A549 (cell line): ENCODE data around the gene BMS1. TPM values are rescaled to one million over a fixed set of nuclear protein-coding genes. Genes with fewer than 3 reads are reported as not detected.

Experiments used
- ATAC-seq, 2 experiments: fragments of 200-7000 bp in 1 of 2; fragments of >200 bp in 1 of 2; cut with Nextera tagmentation in 1 of 2; cut with Tn5 transposase in 1 of 2; 3 replicates each; pipeline versions ENCODE4 v1.8.0 to v1.9.1; 2018 to 2020; ENCODE audit warnings: mild to moderate bottlenecking in 1 of 2, moderate library complexity in 1 of 2
- CTCF ChIA-PET: fragments of 300-600 bp; sonication (Branson Sonifier 250); formaldehyde crosslinking; extraction: SDS; loops from one replicate; lab custom pipeline; 2021; ENCODE audit warnings: antibody characterized with exemption, inconsistent platforms; lab: Yijun Ruan, JAX
- POLR2A ChIA-PET: fragments of 350-600 bp; formaldehyde crosslinking; extraction: SDS; loops from one replicate; lab custom pipeline; 2021; ENCODE audit warnings: antibody characterized with exemption, inconsistent platforms; lab: Yijun Ruan, JAX
- DNase-seq, 2 experiments: peaks; one replicate each; pipeline versions ENCODE4 v3.0.0 to v3.0.0-alpha.2; 2011 to 2016; ENCODE audit warnings: low read depth in 1 of 2, low spot score in 1 of 2
- FAIRE-seq: peaks from 2 replicates; lab custom pipeline; 2011; peaks lifted over from hg19 to GRCh38; lab: Jason Lieb, UNC
- H3K27ac ChIP-seq, 2 experiments: fragments of >200 bp; sonication (Bioruptor Twin); formaldehyde crosslinking; 3 replicates each; pipeline ENCODE4 v1.5.1; 2016 to 2017
- H3K4me1 ChIP-seq: fragments of >200 bp; sonication (Bioruptor Twin); formaldehyde crosslinking; 3 replicates; pipeline ENCODE4 v1.6.1; 2016
- H3K4me2 ChIP-seq: fragments of >200 bp; sonication (Bioruptor Twin); formaldehyde crosslinking; 3 replicates; pipeline ENCODE4 v1.6.1; 2016
- H3K4me3 ChIP-seq: fragments of >200 bp; sonication (Bioruptor Twin); formaldehyde crosslinking; 3 replicates; pipeline ENCODE4 v1.5.1; 2016
- H3K9me3 ChIP-seq: fragments of >200 bp; sonication (Bioruptor Twin); formaldehyde crosslinking; 3 replicates; pipeline ENCODE4 v1.6.1; 2016
- ATOH8 ChIP-seq: fragments of 250-450 bp; sonication (Bioruptor Pico); IDR thresholded peaks from 2 replicates; pipeline ENCODE4 v1.5.0; 2020; ENCODE audit warnings: low read depth, mild to moderate bottlenecking, moderate library complexity
- BHLHE40 ChIP-seq: IDR thresholded peaks from 2 replicates; pipeline ENCODE4 v1.6.1; 2012; ENCODE audit warnings: low read depth, low read length, inconsistent platforms
- CEBPB ChIP-seq, 2 experiments: fragments of >200 bp in 1 of 2; sonication (Bioruptor Twin) in 1 of 2; formaldehyde crosslinking in 1 of 2; IDR thresholded peaks; 2 replicates each; pipeline ENCODE4 v1.6.1; 2012 to 2016
- CTCF ChIP-seq: fragments of >200 bp; sonication (Bioruptor Twin); formaldehyde crosslinking; IDR thresholded peaks from 3 replicates; pipeline ENCODE4 v1.5.1; 2016
- EHF ChIP-seq: fragments of 250-450 bp; sonication (Bioruptor Pico); IDR thresholded peaks from 2 replicates; pipeline ENCODE4 v1.5.0; 2020; ENCODE audit warnings: mild to moderate bottlenecking
- EHMT2 ChIP-seq: fragments of 200-600 bp; sonication (generic); IDR thresholded peaks from 2 replicates; pipeline ENCODE4 v1.6.1; 2016; ENCODE audit warnings: antibody characterized with exemption, low read depth, mild to moderate bottlenecking, moderate library complexity
- FOSL2 ChIP-seq, 2 experiments: fragments of 450-650 bp in 1 of 2; fragments of >200 bp in 1 of 2; sonication (Bioruptor Twin) in 1 of 2; formaldehyde crosslinking; IDR thresholded peaks; 2 replicates each; pipeline versions ENCODE4 v1.5.0 to v1.6.1; 2016 to 2020; ENCODE audit warnings: mild to moderate bottlenecking in 1 of 2, moderate library complexity in 1 of 2
- HEYL ChIP-seq: fragments of 250-450 bp; sonication (Bioruptor Pico); IDR thresholded peaks from 2 replicates; pipeline ENCODE4 v1.8.0; 2021; ENCODE audit warnings: mild to moderate bottlenecking, moderate library complexity
- KDM1A ChIP-seq: fragments of 200-600 bp; sonication (generic); IDR thresholded peaks from 2 replicates; pipeline ENCODE4 v1.6.1; 2016; ENCODE audit warnings: low read depth, mild to moderate bottlenecking
- KDM5A ChIP-seq: fragments of 200-600 bp; sonication (generic); IDR thresholded peaks from 2 replicates; pipeline ENCODE4 v1.6.1; 2016; ENCODE audit warnings: antibody characterized with exemption, mild to moderate bottlenecking
- MAFK ChIP-seq: fragments of 450-650 bp; IDR thresholded peaks from 2 replicates; pipeline ENCODE4 v1.6.1; 2014; ENCODE audit not compliant: partially characterized antibody
- PHF8 ChIP-seq: fragments of 200-600 bp; sonication (generic); IDR thresholded peaks from 2 replicates; pipeline ENCODE4 v1.6.1; 2016; ENCODE audit warnings: low read depth, mild to moderate bottlenecking, antibody characterized with exemption, moderate library complexity, borderline replicate concordance
- RAD21 ChIP-seq, 2 experiments: fragments of >200 bp in 1 of 2; sonication (Bioruptor Twin) in 1 of 2; formaldehyde crosslinking in 1 of 2; IDR thresholded peaks in 1 of 2; conservative IDR thresholded peaks in 1 of 2; 2 replicates in 1 of 2; 3 replicates in 1 of 2; pipeline ENCODE4 v1.6.1; 2012 to 2018; ENCODE audit warnings: inconsistent platforms in 1 of 2
- RCOR1 ChIP-seq: fragments of 150-350 bp; IDR thresholded peaks from 2 replicates; pipeline ENCODE4 v1.6.1; 2014; ENCODE audit warnings: antibody characterized with exemption, low read length, low read depth
- SREBF2 ChIP-seq: fragments of 450-650 bp; IDR thresholded peaks from 2 replicates; pipeline ENCODE4 v1.6.1; 2014; ENCODE audit warnings: mild to moderate bottlenecking, moderate library complexity
- TP53 ChIP-seq: fragments of 250-450 bp; sonication (Bioruptor Pico); IDR thresholded peaks from 2 replicates; pipeline ENCODE4 v1.5.0; 2021; ENCODE audit warnings: mild to moderate bottlenecking, moderate library complexity
- ZFP36 ChIP-seq: fragments of 450-650 bp; IDR thresholded peaks from 2 replicates; pipeline ENCODE4 v1.6.1; 2014; ENCODE audit warnings: borderline replicate concordance; ENCODE audit not compliant: partially characterized antibody
- ZNF302 ChIP-seq: fragments of 250-450 bp; sonication (Bioruptor Pico); IDR thresholded peaks from 2 replicates; pipeline ENCODE4 v1.9.0; 2021; ENCODE audit warnings: inconsistent platforms, mild to moderate bottlenecking, moderate library complexity
- ZSCAN20 ChIP-seq: fragments of 250-450 bp; sonication (Bioruptor Pico); IDR thresholded peaks from 2 replicates; pipeline ENCODE4 v1.8.0; 2022; ENCODE audit warnings: mild to moderate bottlenecking, moderate library complexity
- WGBS: methylation state at CpG from one replicate; pipeline ENCODE4 v1.1.6; 2017; ENCODE audit errors: missing lambda C conversion rate; 5-methylcytosine and 5-hydroxymethylcytosine counted together
- polyA plus RNA-seq, 4 experiments: library from polyadenylated mRNA; depleted of rRNA in 3 of 4; stranded (reverse); fragments of >200 nt; fragmentation: RNase III in 1 of 4; extraction: RNeasy Plus Mini Kit Qiagen cat#74134 plus additional on column Dnase treatment in 1 of 4; gene quantifications; 2 replicates in 3 of 4; 3 replicates in 1 of 4; pipeline ENCODE4 v1.2.3, GENCODE V29; 2011 to 2017
- TF ChIP-seq, protein P1 (sequence below): fragments of 200-600 bp; sonication (generic); IDR thresholded peaks from 2 replicates; pipeline ENCODE4 v1.6.1; 2016; ENCODE audit warnings: antibody characterized with exemption, mild to moderate bottlenecking, moderate library complexity
- TF ChIP-seq, protein P2 (sequence below): IDR thresholded peaks from 2 replicates; pipeline ENCODE4 v1.6.1; 2012

The BMS1 gene
- polyA plus RNA-seq, 2 of the 4 experiments (the other 2 are of a cell fraction): 14.4 to 21.2 TPM

DNA sequence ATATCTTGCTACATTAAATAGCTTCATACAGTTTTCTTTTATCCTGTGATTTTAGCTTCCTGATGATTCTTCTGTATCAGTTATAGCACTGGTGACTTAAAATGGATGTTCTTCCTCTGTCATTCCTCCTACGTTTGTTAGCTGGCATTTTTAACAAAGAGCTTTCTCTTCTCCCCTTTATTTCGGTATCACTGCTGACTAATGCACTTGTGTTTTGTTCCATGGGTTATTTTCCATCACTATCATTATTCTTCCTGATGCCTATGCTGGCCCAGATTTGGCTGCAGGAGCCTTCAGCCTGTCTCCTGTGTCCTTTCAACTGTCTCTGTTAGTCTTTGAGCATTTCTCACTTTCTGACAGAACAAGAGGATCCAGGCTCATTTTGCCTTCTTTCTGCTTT, 13.1 kb downstream of the BMS1 start:
- Histone ChIP-seq H3K4me1 (no peaks in the 10 kb centered on the region), H3K4me2 (no peak overlapping the region), H3K4me3 (no peak overlapping the region), H3K9me3 (no peaks in the 10 kb centered on the region), H3K27ac (no peak overlapping the region)
- FAIRE-seq (no peak), ATAC-seq (no peak), DNase-seq (no peak)
- CTCF ChIA-PET: interaction anchor here (0.6 to 1.4 kb wide), 4 partner anchors 10 to 43 kb away, joined by 3 to 4 read pairs (median 3); no protein-coding TSS in a partner anchor
- POLR2A ChIA-PET: interaction anchor here (1.0 kb wide), 1 partner anchor 13 kb away, joined by 4 read pairs; the partner anchor contains the start of gene BMS1
- WGBS: 93% methylated on average over 2 of the region's 2 CpGs
- TF ChIP-seq RAD21 (conservative IDR thresholded peaks at IDR 0.05 in 1 of 2, IDR thresholded peaks at IDR 0.05 in 1 of 2) (no peak), EHF (no peak), ATOH8 (no peak), ZFP36 (no peak), KDM1A (no peak)
- TF ChIP-seq, protein P1, sequence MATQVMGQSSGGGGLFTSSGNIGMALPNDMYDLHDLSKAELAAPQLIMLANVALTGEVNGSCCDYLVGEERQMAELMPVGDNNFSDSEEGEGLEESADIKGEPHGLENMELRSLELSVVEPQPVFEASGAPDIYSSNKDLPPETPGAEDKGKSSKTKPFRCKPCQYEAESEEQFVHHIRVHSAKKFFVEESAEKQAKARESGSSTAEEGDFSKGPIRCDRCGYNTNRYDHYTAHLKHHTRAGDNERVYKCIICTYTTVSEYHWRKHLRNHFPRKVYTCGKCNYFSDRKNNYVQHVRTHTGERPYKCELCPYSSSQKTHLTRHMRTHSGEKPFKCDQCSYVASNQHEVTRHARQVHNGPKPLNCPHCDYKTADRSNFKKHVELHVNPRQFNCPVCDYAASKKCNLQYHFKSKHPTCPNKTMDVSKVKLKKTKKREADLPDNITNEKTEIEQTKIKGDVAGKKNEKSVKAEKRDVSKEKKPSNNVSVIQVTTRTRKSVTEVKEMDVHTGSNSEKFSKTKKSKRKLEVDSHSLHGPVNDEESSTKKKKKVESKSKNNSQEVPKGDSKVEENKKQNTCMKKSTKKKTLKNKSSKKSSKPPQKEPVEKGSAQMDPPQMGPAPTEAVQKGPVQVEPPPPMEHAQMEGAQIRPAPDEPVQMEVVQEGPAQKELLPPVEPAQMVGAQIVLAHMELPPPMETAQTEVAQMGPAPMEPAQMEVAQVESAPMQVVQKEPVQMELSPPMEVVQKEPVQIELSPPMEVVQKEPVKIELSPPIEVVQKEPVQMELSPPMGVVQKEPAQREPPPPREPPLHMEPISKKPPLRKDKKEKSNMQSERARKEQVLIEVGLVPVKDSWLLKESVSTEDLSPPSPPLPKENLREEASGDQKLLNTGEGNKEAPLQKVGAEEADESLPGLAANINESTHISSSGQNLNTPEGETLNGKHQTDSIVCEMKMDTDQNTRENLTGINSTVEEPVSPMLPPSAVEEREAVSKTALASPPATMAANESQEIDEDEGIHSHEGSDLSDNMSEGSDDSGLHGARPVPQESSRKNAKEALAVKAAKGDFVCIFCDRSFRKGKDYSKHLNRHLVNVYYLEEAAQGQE: no peak

GRCh38 chr10:42801135-42801534, 18.5 kb downstream of the BMS1 start:
- H3K27ac ChIP-seq: no peak overlapping the region
- TF ChIP-seq ZFP36 (no peak), ZSCAN20 (CRISPR knock-in tag) (no peak)
- TF ChIP-seq, all 56 proteins: peak for 0
- ChIA-PET POLR2A (no interaction called here), CTCF (no interaction called here)
- Histone ChIP-seq H3K4me2 (no peak overlapping the region), H3K9me3 (no peaks in the 10 kb centered on the region), H3K4me3 (no peak overlapping the region), H3K4me1 (no peaks in the 10 kb centered on the region)
- FAIRE-seq (no peak), DNase-seq (no peak), ATAC-seq (no peak)

GRCh38 chr10:42802876-42803275, 20.3 kb downstream of the BMS1 start:
- H3K4me1 ChIP-seq: no peaks in the 10 kb centered on the region
- FAIRE-seq: no peak
- 95% methylated on average over 3 of the region's 3 CpGs for WGBS
- TF ChIP-seq KDM5A (no peak), HEYL (CRISPR knock-in tag) (no peak), MAFK (no peak), TP53 (CRISPR knock-in tag) (no peak), SREBF2 (no peak), PHF8 (no peak), RCOR1 (no peak), ZNF302 (CRISPR knock-in tag) (no peak), BHLHE40 (no peak), EHMT2 (no peak), CEBPB (IDR thresholded peaks at IDR 0.05) (no peak), CTCF (no peak), ZSCAN20 (CRISPR knock-in tag) (no peak), FOSL2 (IDR thresholded peaks at IDR 0.05) (no peak), FOSL2 (CRISPR knock-in tag; IDR thresholded peaks at IDR 0.05) (no peak)
- TF ChIP-seq, protein P2, sequence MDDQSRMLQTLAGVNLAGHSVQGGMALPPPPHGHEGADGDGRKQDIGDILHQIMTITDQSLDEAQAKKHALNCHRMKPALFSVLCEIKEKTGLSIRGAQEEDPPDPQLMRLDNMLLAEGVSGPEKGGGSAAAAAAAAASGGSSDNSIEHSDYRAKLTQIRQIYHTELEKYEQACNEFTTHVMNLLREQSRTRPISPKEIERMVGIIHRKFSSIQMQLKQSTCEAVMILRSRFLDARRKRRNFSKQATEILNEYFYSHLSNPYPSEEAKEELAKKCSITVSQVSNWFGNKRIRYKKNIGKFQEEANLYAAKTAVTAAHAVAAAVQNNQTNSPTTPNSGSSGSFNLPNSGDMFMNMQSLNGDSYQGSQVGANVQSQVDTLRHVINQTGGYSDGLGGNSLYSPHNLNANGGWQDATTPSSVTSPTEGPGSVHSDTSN: no peak
- H3K4me3 ChIP-seq: no peak overlapping the region
- H3K9me3 ChIP-seq: no peaks in the 10 kb centered on the region
- no peak overlapping the region for H3K4me2 ChIP-seq
- no peak for DNase-seq
- no peak for ATAC-seq
- no peak overlapping the region for H3K27ac ChIP-seq
- POLR2A ChIA-PET: no interaction called here
- CTCF ChIA-PET: interaction anchor here (0.9 to 1.2 kb wide), 2 partner anchors 19 to 50 kb away, joined by 3 read pairs; no protein-coding TSS in a partner anchor
